Posterior vena cava (tissue), 2 donors: ENCODE results near the gene KLF14. TPM values are rescaled to one million over a fixed set of nuclear protein-coding genes. Genes with fewer than 3 reads are reported as not detected.
"Not testable (repeated sequence)": the region's sequence is repeated elsewhere in the genome, so short reads cannot be mapped to it uniquely, and the experiment has no call there.

Experiments used
- DNase-seq: peaks from one replicate; pipeline ENCODE4 v3.0.0-alpha.2; 2020; ENCODE audit warnings: low spot score
- intact Hi-C, 2 donors: fragments of 100-400 bp; cut with DNase I; formaldehyde crosslinking; loops; one replicate each; pipeline versions ENCODE4 v1.14.1 to v1.14.2; 2022 to 2023
- long read RNA-seq, 2 donors: library from polyadenylated mRNA; unstranded; transcript quantifications; one replicate each; pipeline ENCODE4 v2.0.0, GENCODE V29; 2020 to 2021
- total RNA-seq, 2 donors: library from RNA; stranded (reverse); fragmentation: NEBNext Ultra II Directional; extraction: Animal tissue kit (Norgen Biotek cat#: 25700); gene quantifications; one replicate each; pipeline ENCODE4 v1.2.1, GENCODE V29; 2021
- donor health status: DM: yes; HTN: yes; CAD: no.
- donor health status: DM: yes; HTN: yes; CAD: no.

KLF14 gene
- total RNA-seq: under 1 TPM; 0.10 to 0.23 TPM
- long read RNA-seq, donor 1, partial matches to known transcripts: 0 of 1 reads
- long read RNA-seq, donor 1, other reads (novel, unspliced or antisense): 0 of 1 reads
- long read RNA-seq, donor 2, partial matches to known transcripts: 0 of 1 reads
- long read RNA-seq, donor 2, other reads (novel, unspliced or antisense): 0 of 1 reads

- intact Hi-C loops: no loop called here
- no peak for DNase-seq
Observed at GRCh38 chr7:130733931-130734814, at the start of gene KLF14. TSS of gene KLF14 (minus strand) at chr7:130734207. CDS start at chr7:130734033, 174 bp downstream.

GRCh38 chr7:130781346-130781745 lies 47.3 kb upstream of the KLF14 start:
- intact Hi-C loops: no loop called here
- DNase-seq: no peak

- no peak for DNase-seq
- intact Hi-C loops: no loop called here
Observed at GRCh38 chr7:130777426-130777825, 43.4 kb upstream of the KLF14 start.

GRCh38 chr7:130772456-130772855 lies 38.4 kb upstream of the KLF14 start:
- DNase-seq, intact Hi-C loops: not testable (repeated sequence)

GRCh38 chr7:130768854-130769253 lies 34.8 kb upstream of the KLF14 start:
- DNase-seq: no peak
- intact Hi-C loops: no loop called here

- intact Hi-C loops, DNase-seq: not testable (repeated sequence)
Observed at GRCh38 chr7:130764569-130764968, 30.6 kb upstream of the KLF14 start.

- intact Hi-C loops: loop anchor here in 1 of 2 donors (10.0 kb wide), 1 partner anchor 354 kb away; no protein-coding TSS in a partner anchor
Observed at GRCh38 chr7:130758429-130759056, 24.5 kb upstream of the KLF14 start.

GRCh38 chr7:130756316-130756715 lies 22.3 kb upstream of the KLF14 start:
- no peak for DNase-seq
- intact Hi-C loops: loop anchor here in 1 of 2 donors (10.0 kb wide), 1 partner anchor 352 kb away; no protein-coding TSS in a partner anchor

More at GRCh38 chr7:130758429-130759056, 24.5 kb upstream of the KLF14 start:
- no peak for DNase-seq

GRCh38 chr7:130752424-130752823 lies 18.4 kb upstream of the KLF14 start:
- intact Hi-C loops: loop anchor here in 1 of 2 donors (10.0 kb wide), 1 partner anchor 348 kb away; no protein-coding TSS in a partner anchor
- no peak for DNase-seq

GRCh38 chr7:130750755-130751154 lies 16.7 kb upstream of the KLF14 start:
- intact Hi-C loops: loop anchor here in 1 of 2 donors (10.0 kb wide), 1 partner anchor 346 kb away; no protein-coding TSS in a partner anchor
- DNase-seq: no peak

- no peak for DNase-seq
- intact Hi-C loops: no loop called here
Observed at GRCh38 chr7:130748531-130749389, 14.8 kb upstream of the KLF14 start.

GRCh38 chr7:130741331-130741995 lies 7.5 kb upstream of the KLF14 start:
- intact Hi-C loops: no loop called here
- DNase-seq: no peak

- intact Hi-C loops: no loop called here
- DNase-seq: no peak
Observed at GRCh38 chr7:130740606-130741005, 6.6 kb upstream of the KLF14 start.

GRCh38 chr7:130736298-130736900 lies 2.4 kb upstream of the KLF14 start:
- no peak for DNase-seq
- intact Hi-C loops: no loop called here

GRCh38 chr7:130734815-130735716 lies 1.1 kb upstream of the KLF14 start:
- no peak for DNase-seq
- intact Hi-C loops: no loop called here

- no peak for DNase-seq
- intact Hi-C loops: no loop called here
Observed at GRCh38 chr7:130732980-130733930, 752 bp downstream of the KLF14 start.
